Measurements from ENCODE around the gene NCOA6.

GRCh38 chr20:34834459-34834893, 9.0 kb upstream of the NCOA6 start:
- TF ChIP-seq MXI1 (conservative IDR thresholded peaks at IDR 0.05; ENCODE audit: poor library complexity, severe bottlenecking), result no peak
- TF ChIP-seq EP300 (conservative IDR thresholded peaks at IDR 0.05; ENCODE audit: poor library complexity, severe bottlenecking), result no peak
- peak; percentile 70 for TF ChIP-seq CTCF (IDR thresholded peaks at IDR 0.05; ENCODE audit: poor library complexity, severe bottlenecking)
- no peak for TF ChIP-seq REST (IDR thresholded peaks at IDR 0.05; ENCODE audit: borderline replicate concordance)
- peak; percentile 71 for TF ChIP-seq RAD21 (conservative IDR thresholded peaks at IDR 0.05)
